RWPE2 (cell line): ENCODE data around the gene EFCAB10.
"Not testable (repeated sequence)": the region's sequence is repeated elsewhere in the genome, so short reads cannot be mapped to it uniquely, and the experiment has no call there.

Experiments
- ATAC-seq: fragments of 200-7000 bp; cut with Tn5 transposase; 3 replicates; pipeline ENCODE4 v1.9.1; 2021; ENCODE audit warnings: low read depth
- DNase-seq: peaks from one replicate; pipeline ENCODE4 v3.0.0-alpha.2; 2020; ENCODE audit warnings: low spot score
- H3K27ac ChIP-seq: fragments of 450-650 bp; 2 replicates; pipeline ENCODE4 v1.5.1; 2017; ENCODE audit warnings: mild to moderate bottlenecking; ENCODE audit not compliant: poor library complexity, severe bottlenecking
- H3K27me3 ChIP-seq: fragments of 250-450 bp; sonication (Bioruptor Pico); 2 replicates; pipeline ENCODE4 v1.5.1; 2021; ENCODE audit warnings: mild to moderate bottlenecking, moderate library complexity; ENCODE audit not compliant: insufficient read depth, poor library complexity, severe bottlenecking
- H3K36me3 ChIP-seq: fragments of 250-450 bp; sonication (Bioruptor Pico); 2 replicates; pipeline ENCODE4 v1.5.1; 2020; ENCODE audit warnings: low read depth, mild to moderate bottlenecking, moderate library complexity
- H3K4me1 ChIP-seq: fragments of 250-450 bp; sonication (Bioruptor Pico); 2 replicates; pipeline ENCODE4 v1.5.1; 2021; ENCODE audit warnings: mild to moderate bottlenecking, moderate library complexity; ENCODE audit not compliant: insufficient read depth, poor library complexity, severe bottlenecking
- H3K4me3 ChIP-seq: fragments of 250-450 bp; sonication (Bioruptor Pico); 2 replicates; pipeline ENCODE4 v1.5.1; 2021; ENCODE audit warnings: mild to moderate bottlenecking, moderate library complexity; ENCODE audit not compliant: severe bottlenecking
- H3K9me3 ChIP-seq: fragments of 250-450 bp; sonication (Bioruptor Pico); 2 replicates; pipeline ENCODE4 v1.5.1; 2021; ENCODE audit warnings: mild to moderate bottlenecking, moderate library complexity; ENCODE audit not compliant: severe bottlenecking
- CTCF ChIP-seq: fragments of 450-650 bp; IDR thresholded peaks from one replicate; pipeline ENCODE4 v1.5.1; 2017; ENCODE audit warnings: mild to moderate bottlenecking, moderate library complexity; ENCODE audit not compliant: poor library complexity, severe bottlenecking

EFCAB10 gene

GRCh38 chr7:105610165-105610930 is 29.1 kb upstream of the EFCAB10 start:
- no peaks in the 10 kb centered on the region for H3K36me3 ChIP-seq
- no peak for TF ChIP-seq CTCF
- no peaks in the 10 kb centered on the region for H3K4me1 ChIP-seq
- no peak overlapping the region for H3K27ac ChIP-seq
- no peak overlapping the region for H3K4me3 ChIP-seq
- H3K27me3 ChIP-seq: no peaks in the 10 kb centered on the region
- no peak for ATAC-seq
- DNase-seq: no peak
- no peaks in the 10 kb centered on the region for H3K9me3 ChIP-seq

GRCh38 chr7:105602325-105603305 is 21.3 kb upstream of the EFCAB10 start:
- Histone ChIP-seq H3K4me3 (no peak overlapping the region), H3K27ac (no peak overlapping the region), H3K36me3 (no peaks in the 10 kb centered on the region), H3K27me3 (no peaks in the 10 kb centered on the region), H3K9me3 (no peaks in the 10 kb centered on the region), H3K4me1 (no peaks in the 10 kb centered on the region)
- no peak for ATAC-seq
- TF ChIP-seq CTCF: no peak
- no peak for DNase-seq

GRCh38 chr7:105600720-105601550 is 19.6 kb upstream of the EFCAB10 start:
- Histone ChIP-seq H3K27ac (no peak overlapping the region), H3K4me3 (no peak overlapping the region), H3K36me3 (no peaks in the 10 kb centered on the region), H3K4me1 (no peaks in the 10 kb centered on the region), H3K9me3 (no peaks in the 10 kb centered on the region), H3K27me3 (no peaks in the 10 kb centered on the region)
- no peak for DNase-seq
- peak; percentile 62 for ATAC-seq
- TF ChIP-seq CTCF: no peak

- DNase-seq (no peak), ATAC-seq (no peak)
- TF ChIP-seq CTCF: no peak
- H3K36me3 ChIP-seq: no peaks in the 10 kb centered on the region
- H3K4me1 ChIP-seq: no peaks in the 10 kb centered on the region
- no peaks in the 10 kb centered on the region for H3K27me3 ChIP-seq
- no peak overlapping the region for H3K4me3 ChIP-seq
- H3K9me3 ChIP-seq: no peaks in the 10 kb centered on the region
- H3K27ac ChIP-seq: no peak overlapping the region
These were observed 18.3 kb upstream of the EFCAB10 start for GRCh38 chr7:105599551-105599950.

GRCh38 chr7:105599080-105599479 is 17.8 kb upstream of the EFCAB10 start:
- not testable (repeated sequence) for H3K27ac ChIP-seq, H3K4me1 ChIP-seq, H3K36me3 ChIP-seq, H3K4me3 ChIP-seq, H3K27me3 ChIP-seq, H3K9me3 ChIP-seq, ATAC-seq, DNase-seq
